Tongue (tissue), 2 donors: ENCODE data around the gene SEMA3G. TPM values are rescaled to one million over a fixed set of nuclear protein-coding genes. Genes with fewer than 3 reads are reported as not detected.
A peak's percentile ranks its signal among the peaks of the same experiment; 100 is the strongest.

Experiments
- DNase-seq: peaks from one replicate; pipeline ENCODE4 v3.0.0-alpha.2; 2015
- total RNA-seq: library from RNA; depleted of rRNA; stranded (reverse); fragments of >200 nt; gene quantifications from one replicate; pipeline ENCODE4 v1.2.3, GENCODE V29; 2014

SEMA3G gene
- total RNA-seq, 1 donor from 2014 or later, result 14.0 TPM

GRCh38 chr3:52453496-52454249, 8.8 kb upstream of the SEMA3G start, which contains the start of gene TNNC1:
TSS of gene TNNC1 (minus strand) at chr3:52454041. CDS start at chr3:52454015, 26 bp downstream.
- peak; percentile 68 for DNase-seq

DNA sequence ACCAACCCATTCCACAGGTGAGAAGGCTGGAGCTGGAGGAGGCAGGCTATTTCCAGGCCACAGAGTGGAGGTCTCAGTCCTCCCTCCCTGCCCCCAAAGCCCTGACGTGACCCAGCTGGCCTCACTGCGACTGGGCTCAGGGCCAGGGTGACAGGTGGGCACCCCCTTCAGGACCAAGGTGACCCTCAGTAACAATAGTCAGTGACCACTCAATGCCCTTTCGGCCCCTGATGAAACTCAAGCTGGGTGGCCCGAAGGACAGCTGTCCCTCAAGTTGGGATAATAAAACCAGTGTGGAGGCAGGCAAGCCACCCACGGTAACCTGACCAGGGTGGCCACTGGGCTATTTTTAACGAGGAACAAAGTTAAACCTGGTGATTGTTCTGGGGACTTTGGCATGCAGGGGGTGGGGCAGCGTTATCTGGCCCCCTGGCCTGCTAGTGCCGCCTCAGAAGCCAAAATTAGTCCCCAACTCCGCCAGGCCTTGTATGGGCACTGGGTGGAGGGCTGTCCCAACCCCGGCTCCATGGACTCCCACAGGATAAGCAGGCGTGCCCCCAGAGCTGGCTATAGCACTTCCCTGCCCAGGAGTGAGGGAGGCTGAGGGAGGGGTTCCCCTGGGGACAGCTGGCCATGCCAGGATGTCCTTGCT, 7.8 kb upstream of the SEMA3G start:
- peak; percentile 61 for DNase-seq

DNA sequence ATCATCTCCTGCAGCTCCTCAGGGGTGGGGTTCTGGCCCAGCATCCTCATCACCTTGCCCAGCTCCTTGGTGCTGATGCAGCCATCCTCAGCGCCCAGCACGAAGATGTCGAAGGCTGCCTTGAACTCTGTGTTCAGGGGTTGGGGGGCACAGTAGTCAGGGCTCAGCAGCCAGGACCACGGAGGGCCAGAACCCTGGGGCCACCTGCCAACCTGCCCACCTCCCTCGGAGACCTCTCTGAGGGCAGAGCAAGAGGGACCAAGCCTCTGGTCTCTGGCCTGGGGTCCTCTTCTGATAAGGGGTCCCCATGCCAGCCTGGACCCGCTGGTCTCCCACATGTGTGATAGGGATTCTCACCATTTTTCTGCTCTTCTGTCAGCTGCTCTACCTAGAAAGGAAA, 7.2 kb upstream of the SEMA3G start:
- no peak for DNase-seq

GRCh38 chr3:52451237-52452083, 6.6 kb upstream of the SEMA3G start:
- DNase-seq, result no peak

- DNase-seq, result no peak
Measured at GRCh38 chr3:52450489-52451236, 5.8 kb upstream of the SEMA3G start.

- no peak for DNase-seq
Measured at GRCh38 chr3:52447512-52448355, 2.8 kb upstream of the SEMA3G start.

- peak; percentile 80 for DNase-seq
Measured at GRCh38 chr3:52446631-52447511, 2.0 kb upstream of the SEMA3G start.

DNA sequence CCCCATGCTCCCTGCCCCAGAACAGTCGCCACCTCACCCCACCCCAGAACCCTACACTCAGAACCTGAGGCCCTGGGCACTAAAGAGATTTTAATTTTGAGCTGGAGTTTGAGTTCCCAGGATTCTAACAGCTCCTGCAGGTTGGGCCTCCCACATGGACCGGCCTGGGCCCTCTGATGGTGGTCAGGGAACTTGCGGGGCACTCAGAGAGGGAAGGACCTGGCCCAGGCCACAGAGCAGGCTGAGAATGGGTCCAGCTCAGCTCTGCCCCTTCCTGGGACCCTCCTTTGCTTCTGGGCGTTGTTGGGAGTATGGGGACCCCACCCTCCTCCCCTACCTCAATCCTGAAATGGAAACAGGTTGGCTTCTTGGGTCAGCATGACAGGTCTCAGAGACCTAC, 1.1 kb upstream of the SEMA3G start:
- no peak for DNase-seq

DNA sequence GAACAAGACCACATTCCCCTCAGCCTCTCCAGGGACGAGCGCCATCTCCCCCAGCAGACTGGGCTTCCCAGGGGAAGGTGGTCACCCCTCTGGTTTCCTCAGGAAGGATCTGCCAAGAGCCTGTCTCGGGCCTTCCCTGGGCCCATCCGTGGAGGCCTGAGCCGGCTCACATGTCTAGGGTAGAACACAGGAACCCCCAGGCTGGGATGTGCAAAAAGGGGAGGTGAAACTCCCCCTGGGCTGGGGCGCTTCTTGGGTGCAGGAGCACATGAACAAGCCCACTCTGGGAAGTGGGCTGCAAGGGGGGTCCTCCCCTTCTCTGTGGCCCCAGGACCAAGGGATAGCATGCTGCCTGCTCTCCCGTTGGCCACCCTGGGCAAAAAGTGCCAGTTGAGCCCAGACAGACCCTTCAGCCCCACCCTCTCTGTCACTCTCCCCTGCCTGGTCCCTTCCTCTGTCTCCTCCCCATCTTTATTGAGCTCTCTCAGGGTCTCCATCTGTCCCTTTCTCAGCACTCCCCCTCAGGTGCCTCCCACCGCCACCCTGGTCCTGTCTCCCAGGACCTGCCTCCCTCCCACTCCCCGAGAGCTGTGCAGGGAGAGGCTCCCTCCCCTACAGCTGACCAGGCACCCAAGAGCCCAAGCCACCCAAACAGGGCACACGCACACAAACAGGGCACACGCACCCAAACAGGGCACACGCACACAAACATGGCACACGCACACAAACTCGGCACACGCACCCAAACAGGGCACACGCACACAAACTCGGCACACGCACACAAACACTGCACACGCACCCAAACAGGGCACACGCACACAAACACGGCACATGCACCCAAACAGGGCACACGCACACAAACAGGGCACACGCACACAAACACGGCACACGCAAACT, 864 bp downstream of the SEMA3G start:
- no peak for DNase-seq

- DNase-seq, result no peak
Measured at GRCh38 chr3:52443268-52443610, 1.7 kb downstream of the SEMA3G start.

- no peak for DNase-seq
Measured at GRCh38 chr3:52442409-52443267, 2.3 kb downstream of the SEMA3G start.

GRCh38 chr3:52441772-52442332, 3.1 kb downstream of the SEMA3G start:
- no peak for DNase-seq

DNA sequence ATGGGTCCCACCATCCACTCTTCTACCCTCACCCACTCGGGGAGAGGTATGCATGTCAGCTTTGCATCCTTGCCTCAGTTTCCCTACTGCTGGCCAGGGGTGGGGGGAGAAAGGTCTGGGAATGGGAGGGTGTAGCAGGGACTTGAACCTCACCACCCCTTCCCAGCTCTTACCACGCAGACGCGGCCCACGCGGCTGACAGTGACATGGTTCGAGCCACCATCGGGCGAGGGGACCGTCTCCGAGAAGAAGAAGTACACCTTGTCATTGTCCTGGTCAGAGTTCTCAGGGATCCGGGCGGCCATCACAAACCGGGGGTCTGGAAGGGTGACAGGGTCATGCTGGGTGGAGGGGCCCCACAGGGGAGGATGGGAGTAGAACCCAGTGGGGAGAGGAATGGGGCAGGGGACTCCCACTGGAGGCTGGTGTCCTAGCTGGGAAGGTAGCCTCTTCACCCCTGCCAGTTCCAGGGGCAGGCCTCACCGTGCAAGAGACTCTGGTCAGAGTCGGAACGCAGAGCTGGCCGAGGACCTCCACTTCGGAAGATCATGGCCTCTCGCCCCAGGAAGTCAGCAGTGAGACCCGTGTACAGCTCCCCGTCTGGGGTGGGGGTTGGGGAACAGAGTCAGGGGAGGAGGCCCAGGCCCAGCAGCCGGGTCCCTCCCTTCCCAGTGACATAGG, 3.7 kb downstream of the SEMA3G start:
- DNase-seq, result no peak

GRCh38 chr3:52440671-52441070, 4.2 kb downstream of the SEMA3G start:
- DNase-seq, result no peak

GRCh38 chr3:52440249-52440551, 4.7 kb downstream of the SEMA3G start:
- no peak for DNase-seq

DNA sequence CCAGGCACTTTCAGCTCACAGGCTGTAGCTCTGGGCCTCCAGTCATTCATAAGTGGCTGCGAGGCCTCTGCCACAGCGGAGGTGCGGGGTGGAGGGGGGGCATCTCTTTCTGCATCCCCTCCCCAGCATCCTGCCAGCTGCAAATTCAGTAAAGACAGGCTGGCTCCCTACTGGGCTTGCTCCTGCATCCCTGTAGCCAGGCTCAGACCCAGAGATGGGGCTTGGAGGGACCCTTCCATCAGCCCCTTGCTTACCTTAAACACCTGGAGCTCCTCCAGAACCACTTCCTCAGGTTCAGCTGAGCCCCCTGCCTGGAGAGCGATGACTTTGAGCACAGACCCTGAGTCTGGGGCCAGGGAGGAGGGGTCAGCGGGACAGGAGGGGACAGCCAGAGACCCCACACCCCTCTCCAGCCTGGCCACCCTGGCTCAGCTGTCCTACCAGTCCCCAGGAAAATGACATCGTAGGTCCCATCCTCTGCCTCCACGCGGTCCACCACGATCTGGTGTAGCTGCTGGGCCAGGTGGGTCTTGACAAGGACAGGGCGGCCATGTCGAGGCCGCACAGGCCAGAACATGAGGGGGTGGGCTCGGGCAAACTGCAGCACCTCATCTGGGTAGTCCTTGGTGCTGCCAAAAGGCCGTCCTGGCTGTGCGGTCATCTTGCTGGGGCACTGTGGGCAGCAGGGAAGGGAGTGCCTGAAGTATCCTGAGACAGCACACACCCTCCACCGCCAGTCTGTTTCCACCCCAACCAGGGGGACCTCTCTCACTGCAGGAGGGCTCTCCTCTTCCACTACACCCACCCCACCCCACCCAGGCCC, 5.3 kb downstream of the SEMA3G start:
- no peak for DNase-seq
